ENCODE measurements around the gene MAP4K5. TPM values are rescaled to one million over a fixed set of nuclear protein-coding genes. Genes with fewer than 3 reads are reported as not detected.

MAP4K5 gene
- total RNA-seq, 6 donors from 2014 or later = 44.5 to 131 (median 80.0) TPM

GRCh38 chr14:50421499-50421898 is 110.9 kb downstream of the MAP4K5 start:
- H3K36me3 ChIP-seq = peaks cover 0 to 83% (median 25%) of the 10 kb centered on the region in 4 donors
- no peak for ATAC-seq (ENCODE audit: low FRiP score in 2 of 2)
- no peak for DNase-seq
- H3K4me1 ChIP-seq = peaks cover 0 to 8% (median 0%) of the 10 kb centered on the region in 4 donors
- H3K9me3 ChIP-seq = no peaks in the 10 kb centered on the region
- 95 to 97% methylated on average over 7 of the region's 7 CpGs for WGBS, 2 donors
- H3K27me3 ChIP-seq = no peaks in the 10 kb centered on the region
- no peak overlapping the region for H3K27ac ChIP-seq
- H3K4me3 ChIP-seq = no peak overlapping the region
- TF ChIP-seq CTCF (IDR thresholded peaks at IDR 0.05) = no peak
- no peak for TF ChIP-seq POLR2AphosphoS5 (IDR thresholded peaks at IDR 0.05)
- TF ChIP-seq EP300 (IDR thresholded peaks at IDR 0.05) = no peak
- TF ChIP-seq POLR2A (IDR thresholded peaks at IDR 0.05) = no peak

GRCh38 chr14:50417853-50418252 is 114.5 kb downstream of the MAP4K5 start:
- DNase-seq (no peak), ATAC-seq (ENCODE audit: low FRiP score in 2 of 2) (peak in 1 of 2 donors; percentile 67)
- Histone ChIP-seq H3K4me3 (no peak overlapping the region), H3K36me3 (peaks cover 0 to 67% (median 16%) of the 10 kb centered on the region in 4 donors), H3K27ac (no peak overlapping the region), H3K4me1 (no peaks in the 10 kb centered on the region), H3K9me3 (no peaks in the 10 kb centered on the region), H3K27me3 (no peaks in the 10 kb centered on the region)
- WGBS, 2 donors = 94 to 95% methylated on average over 2 of the region's 2 CpGs
- TF ChIP-seq POLR2AphosphoS5 (IDR thresholded peaks at IDR 0.05) (no peak), EP300 (IDR thresholded peaks at IDR 0.05) (no peak), CTCF (IDR thresholded peaks at IDR 0.05) (no peak), POLR2A (IDR thresholded peaks at IDR 0.05) (no peak)

GRCh38 chr14:50410921-50411320 is 121.4 kb downstream of the MAP4K5 start:
- DNase-seq = no peak
- Histone ChIP-seq H3K4me3 (no peak overlapping the region), H3K36me3 (peaks cover 0 to 3% (median 0%) of the 10 kb centered on the region in 4 donors), H3K9me3 (no peaks in the 10 kb centered on the region), H3K4me1 (no peaks in the 10 kb centered on the region), H3K27me3 (no peaks in the 10 kb centered on the region), H3K27ac (no peak overlapping the region)
- ATAC-seq (ENCODE audit: low FRiP score in 2 of 2) = peak in 1 of 2 donors; percentile 73
- TF ChIP-seq EP300 (IDR thresholded peaks at IDR 0.05) (no peak), POLR2A (IDR thresholded peaks at IDR 0.05) (no peak), CTCF (IDR thresholded peaks at IDR 0.05) (no peak), POLR2AphosphoS5 (IDR thresholded peaks at IDR 0.05) (no peak)
- 55 to 80% methylated on average over 1 of the region's 1 CpG for WGBS, 2 donors

GRCh38 chr14:50410071-50410470 is 122.3 kb downstream of the MAP4K5 start:
- DNase-seq = no peak
- 89 to 99% methylated on average over 3 of the region's 3 CpGs for WGBS, 2 donors
- TF ChIP-seq POLR2A (IDR thresholded peaks at IDR 0.05) (no peak), POLR2AphosphoS5 (IDR thresholded peaks at IDR 0.05) (no peak), CTCF (IDR thresholded peaks at IDR 0.05) (no peak), EP300 (IDR thresholded peaks at IDR 0.05) (no peak)

GRCh38 chr14:50407111-50407812 is 125.1 kb downstream of the MAP4K5 start:
- H3K4me1 ChIP-seq = peaks cover 0 to 16% (median 2%) of the 10 kb centered on the region in 4 donors
- no peaks in the 10 kb centered on the region for H3K27me3 ChIP-seq
- no peak for TF ChIP-seq POLR2AphosphoS5 (IDR thresholded peaks at IDR 0.05)
- TF ChIP-seq POLR2A (IDR thresholded peaks at IDR 0.05) = no peak
- TF ChIP-seq CTCF (IDR thresholded peaks at IDR 0.05) = no peak
- TF ChIP-seq EP300 (IDR thresholded peaks at IDR 0.05) = no peak
- no peaks in the 10 kb centered on the region for H3K36me3 ChIP-seq
- H3K9me3 ChIP-seq = no peaks in the 10 kb centered on the region
- ATAC-seq (ENCODE audit: low FRiP score in 2 of 2) (peak in 1 of 2 donors; percentile 43), DNase-seq (no peak)
- H3K27ac ChIP-seq = no peak overlapping the region
- 84 to 88% methylated on average over 6 of the region's 6 CpGs for WGBS, 2 donors
- H3K4me3 ChIP-seq = no peak overlapping the region

More at GRCh38 chr14:50410071-50410470, 122.3 kb downstream of the MAP4K5 start:
- Histone ChIP-seq H3K9me3 (no peaks in the 10 kb centered on the region), H3K36me3 (no peaks in the 10 kb centered on the region), H3K27ac (no peak overlapping the region), H3K4me3 (no peak overlapping the region), H3K27me3 (no peaks in the 10 kb centered on the region), H3K4me1 (no peaks in the 10 kb centered on the region)
- ATAC-seq (ENCODE audit: low FRiP score in 2 of 2) = no peak
